NK-92 (cell line): ENCODE data around the gene MFSD1.
"Not testable (repeated sequence)": the region's sequence is repeated elsewhere in the genome, so short reads cannot be mapped to it uniquely, and the experiment has no call there.

ENCODE experiments used
- DNase-seq: peaks from one replicate; lab custom pipeline; 2025; ENCODE audit not compliant: unreplicated experiment; lab: John Stamatoyannopoulos, UW

The MFSD1 gene

DNA sequence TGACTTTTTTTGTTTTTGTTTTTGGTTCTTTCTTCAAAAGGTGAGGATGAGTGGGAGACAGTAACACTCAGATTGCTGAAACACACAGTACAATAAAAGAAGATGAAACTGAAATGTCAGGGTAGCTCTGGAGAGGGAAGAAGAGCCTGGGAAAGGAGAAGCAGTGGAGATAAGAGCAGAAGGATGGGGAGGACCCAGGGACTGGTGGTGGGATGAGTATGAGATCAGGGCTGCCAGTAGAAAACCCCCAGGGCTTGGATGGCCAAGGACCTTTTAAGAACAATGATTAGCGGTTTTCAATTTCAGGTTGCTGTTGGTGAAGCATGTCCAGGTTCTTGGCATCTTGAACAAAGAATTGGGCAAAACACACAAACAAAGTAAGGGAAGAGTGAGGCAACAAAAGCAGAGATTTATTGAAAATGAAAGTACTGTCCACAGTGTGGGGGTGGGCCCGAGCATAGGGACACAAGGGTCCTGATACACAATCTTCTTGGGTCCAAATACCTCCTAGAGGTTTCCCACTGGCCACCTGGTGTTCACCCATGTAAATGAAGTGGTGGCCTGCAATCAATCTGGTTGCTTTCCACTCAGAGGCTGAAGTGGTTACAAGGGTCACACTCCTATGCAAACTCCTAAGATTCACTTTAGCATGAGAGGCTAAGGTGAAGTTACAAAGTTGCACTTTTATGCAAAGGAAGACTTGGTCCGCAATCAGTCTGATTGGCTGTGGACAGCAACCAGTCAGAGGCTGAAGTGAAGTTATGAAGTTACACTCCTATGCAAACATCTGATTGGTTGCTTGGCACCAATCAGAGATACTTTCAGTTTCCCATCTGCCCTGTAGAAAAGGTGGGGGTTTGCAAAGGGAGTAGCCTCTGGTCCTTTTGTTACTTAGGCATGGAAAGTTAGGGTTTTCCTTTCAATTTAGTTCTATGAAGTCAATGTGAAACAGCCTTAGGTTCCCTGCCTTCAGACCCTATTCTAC lies 26.1 kb upstream of the MFSD1 start:
- no peak for DNase-seq

DNA sequence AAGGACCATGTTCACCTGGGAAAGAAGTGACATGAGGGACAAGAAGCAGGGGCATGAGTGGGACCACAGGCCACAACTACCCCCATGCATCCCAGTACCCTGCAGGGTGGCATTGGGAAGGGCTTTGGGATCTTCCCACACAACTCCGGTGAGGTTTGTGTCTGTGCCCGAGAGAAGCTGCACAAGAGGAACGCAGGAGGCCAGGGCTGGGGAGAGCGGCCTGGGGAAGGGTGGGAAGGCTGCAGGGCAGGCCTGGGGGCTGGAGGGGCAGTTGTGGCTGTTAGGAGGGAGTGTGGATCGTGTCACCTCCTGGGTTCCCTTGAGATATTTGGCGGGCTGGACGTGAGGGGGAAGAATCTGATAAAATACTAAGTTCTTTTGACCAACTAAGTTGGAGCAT lies 25.3 kb upstream of the MFSD1 start:
- DNase-seq = no peak

DNA sequence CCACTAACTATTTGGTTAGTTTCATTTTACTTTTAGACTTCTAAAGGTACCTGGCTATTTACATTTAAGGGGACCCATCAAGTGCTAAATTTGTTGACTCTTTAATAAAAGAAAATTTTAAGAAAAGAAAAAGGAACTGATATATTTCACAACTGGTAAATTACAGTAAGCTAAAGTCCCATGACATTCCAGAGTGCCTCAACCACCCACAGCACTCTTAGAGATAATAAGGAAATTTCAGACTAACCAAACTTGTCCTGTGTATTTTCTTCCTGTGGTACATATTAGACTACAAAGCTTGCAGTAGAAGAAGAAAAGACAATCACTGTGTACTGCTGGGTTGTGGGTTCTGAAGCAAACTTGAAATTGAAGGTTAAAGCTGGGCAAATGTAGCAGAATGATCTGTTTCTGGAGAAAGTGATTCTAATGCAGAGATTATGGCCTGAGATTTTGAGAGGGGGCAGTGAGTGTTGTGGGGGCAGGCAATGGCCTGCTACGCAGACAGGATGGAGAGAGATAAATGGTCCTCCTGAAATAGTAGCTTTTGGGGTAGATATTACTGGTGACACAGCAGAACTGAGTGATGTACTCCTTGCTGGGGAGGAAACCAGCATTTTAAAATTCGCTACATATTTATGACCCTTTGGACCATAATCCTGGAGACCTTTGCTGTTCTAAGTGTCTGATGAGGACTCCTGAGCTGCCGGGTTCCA lies 24.5 kb upstream of the MFSD1 start:
- no peak for DNase-seq

DNA sequence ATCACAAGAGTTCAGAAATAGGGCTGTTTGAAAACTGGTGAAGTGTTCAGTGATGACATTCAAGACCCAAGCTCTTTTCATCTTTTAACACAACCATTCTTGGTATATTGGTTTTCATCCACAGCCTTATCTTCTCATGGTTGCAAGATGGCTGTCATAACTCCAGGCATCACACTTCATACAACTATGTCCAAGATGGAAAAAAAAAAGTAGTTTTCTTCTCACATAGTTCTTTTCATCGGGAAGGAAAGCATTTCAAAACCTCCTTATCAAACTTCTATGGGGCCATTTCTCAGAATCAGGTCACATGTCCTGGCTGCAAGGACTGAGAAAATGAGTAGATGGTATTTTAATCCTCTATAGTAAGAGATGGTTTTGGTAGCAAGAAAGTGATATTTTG lies 21.1 kb upstream of the MFSD1 start:
- DNase-seq = no peak

DNA sequence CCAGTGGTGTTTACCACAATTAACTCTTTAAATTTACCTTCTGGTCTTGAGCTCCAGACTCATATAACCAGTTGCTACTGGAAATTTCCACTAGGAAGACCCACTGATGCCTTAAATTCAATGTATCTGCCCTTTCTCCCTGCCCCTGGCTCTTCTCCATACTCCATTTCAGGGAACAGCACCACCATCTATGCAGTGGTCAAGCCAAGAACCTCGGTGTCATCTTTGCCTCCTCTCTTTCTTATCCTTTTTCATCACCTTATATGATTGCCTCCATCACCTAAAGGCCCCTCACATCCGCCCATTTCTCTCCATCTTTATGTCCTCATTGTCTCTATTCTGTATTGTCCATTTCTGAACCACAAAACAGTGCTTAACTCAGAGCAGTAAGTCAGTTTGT lies 20.7 kb upstream of the MFSD1 start:
- no peak for DNase-seq

DNA sequence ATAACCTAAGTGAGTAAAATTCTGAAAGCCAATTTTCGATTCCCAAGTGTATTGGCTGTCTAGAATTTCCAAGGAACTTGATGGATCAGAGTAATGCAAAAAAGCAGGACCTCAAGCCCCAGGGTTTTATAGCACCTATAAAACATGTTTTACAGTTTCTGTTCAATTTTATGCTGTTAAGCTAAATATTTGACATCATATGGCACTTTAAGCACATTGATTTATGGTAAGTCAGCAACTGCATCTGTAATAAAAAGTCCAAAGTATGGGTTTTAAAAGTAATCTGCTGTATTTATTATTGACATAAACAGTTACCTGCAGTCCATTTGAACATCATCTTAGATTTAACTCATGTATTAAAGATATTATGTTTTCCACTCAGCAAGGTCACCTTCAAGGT lies 20.0 kb upstream of the MFSD1 start:
- no peak for DNase-seq

DNA sequence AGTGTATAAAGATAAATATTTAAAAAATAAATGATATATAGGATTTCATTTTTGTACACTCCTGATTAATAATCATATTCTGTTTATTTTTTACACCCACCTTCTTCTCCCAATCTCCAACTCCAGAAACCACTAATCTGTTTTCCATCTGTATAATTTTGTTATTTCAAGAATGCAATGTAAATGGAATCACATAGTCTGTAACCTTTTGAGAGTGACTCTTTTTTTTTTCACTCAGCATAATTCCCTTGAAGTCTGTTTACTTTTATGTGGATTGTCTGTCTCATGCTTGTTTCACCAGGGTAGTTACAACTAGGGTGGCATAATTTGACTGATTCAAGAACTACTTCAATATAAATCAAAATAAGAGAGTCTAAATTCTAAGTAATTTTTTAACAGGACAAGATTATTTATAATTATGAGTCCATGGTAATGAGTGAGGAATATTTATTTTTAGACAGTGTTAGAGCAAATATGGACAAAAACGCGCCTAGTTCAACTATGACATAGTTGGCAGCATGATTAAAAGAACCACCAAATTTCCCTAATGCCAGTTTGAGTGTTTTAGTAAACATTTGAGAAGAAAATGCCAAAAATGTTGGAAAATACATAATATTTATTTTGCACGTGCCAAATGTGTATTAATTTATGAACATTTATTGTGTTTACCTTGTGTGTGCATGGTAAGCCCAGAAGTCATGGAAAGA lies 19.4 kb upstream of the MFSD1 start:
- no peak for DNase-seq

DNA sequence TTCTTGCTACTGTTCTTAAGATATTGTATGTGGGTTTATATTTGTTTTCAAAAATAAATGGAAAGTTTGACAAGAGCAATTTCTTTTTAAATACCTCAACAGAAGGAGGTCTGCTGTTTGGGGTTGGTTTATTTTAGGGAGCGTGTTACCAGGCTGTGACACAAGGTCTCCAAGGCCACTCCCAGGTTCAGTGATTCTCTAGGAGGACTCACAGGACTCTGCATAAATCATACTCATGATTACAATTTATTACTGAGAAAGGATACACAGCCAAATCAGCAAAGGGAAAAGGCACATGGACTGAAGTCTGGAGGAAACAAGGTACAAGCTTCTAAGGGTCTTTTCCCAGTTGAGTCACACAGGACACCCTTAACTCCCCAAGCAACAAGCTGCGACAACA lies 18.8 kb upstream of the MFSD1 start:
- DNase-seq = no peak

DNA sequence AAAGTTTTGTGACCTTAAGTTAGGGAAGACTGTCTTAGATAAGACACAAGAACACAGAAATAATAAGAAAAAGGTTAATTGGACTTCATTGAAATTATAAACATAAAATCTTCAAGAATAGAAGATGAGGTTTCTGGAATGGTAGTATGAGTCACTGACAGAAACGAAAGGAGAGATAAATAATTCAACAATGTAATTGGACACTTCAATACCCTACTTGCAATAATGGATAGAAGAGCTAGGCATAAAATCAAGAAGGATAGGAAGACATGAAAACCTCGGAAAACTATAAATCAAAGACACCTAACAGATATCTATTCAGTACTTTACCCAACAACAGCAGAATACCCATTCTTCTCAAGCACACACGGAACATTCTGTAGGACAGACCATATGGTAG lies 15.9 kb upstream of the MFSD1 start:
- no peak for DNase-seq

DNA sequence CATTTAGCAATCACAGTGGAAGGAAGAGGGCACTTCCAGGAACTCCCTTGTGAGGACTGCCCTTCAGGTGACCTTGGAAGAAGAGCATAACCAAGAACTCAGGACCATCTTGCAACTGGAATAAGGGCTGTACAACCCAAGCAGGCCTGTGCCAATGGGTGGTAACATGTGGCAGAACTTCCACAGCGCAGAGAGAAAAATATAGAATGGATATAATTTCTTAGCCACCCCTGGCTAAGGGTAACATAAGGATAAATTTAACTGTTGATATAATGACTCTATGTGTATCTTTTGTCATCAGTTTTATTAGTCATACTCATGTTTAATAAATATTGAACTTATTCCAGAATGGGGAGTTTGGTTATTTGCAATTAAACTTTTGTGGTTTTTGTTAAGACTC lies 13.4 kb upstream of the MFSD1 start:
- DNase-seq = no peak

DNA sequence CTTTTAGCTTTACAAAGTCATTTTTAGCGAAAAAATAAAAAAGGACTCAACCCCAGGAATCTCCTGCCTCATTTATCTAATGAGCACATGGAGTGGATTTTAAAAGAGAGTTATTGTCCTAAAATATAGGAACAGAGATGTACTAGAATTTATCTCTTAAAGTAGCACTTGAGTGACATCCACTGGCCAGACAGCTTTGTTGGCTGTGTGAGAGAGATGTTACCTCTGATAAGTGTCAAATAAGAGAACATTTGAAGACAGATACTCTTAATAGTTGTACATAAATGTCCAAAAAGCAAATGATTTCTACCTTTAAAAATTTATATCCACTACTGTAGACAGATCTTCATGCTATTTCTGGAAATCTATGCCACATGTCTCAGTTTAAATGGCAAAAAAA lies 12.3 kb upstream of the MFSD1 start:
- DNase-seq = no peak

DNA sequence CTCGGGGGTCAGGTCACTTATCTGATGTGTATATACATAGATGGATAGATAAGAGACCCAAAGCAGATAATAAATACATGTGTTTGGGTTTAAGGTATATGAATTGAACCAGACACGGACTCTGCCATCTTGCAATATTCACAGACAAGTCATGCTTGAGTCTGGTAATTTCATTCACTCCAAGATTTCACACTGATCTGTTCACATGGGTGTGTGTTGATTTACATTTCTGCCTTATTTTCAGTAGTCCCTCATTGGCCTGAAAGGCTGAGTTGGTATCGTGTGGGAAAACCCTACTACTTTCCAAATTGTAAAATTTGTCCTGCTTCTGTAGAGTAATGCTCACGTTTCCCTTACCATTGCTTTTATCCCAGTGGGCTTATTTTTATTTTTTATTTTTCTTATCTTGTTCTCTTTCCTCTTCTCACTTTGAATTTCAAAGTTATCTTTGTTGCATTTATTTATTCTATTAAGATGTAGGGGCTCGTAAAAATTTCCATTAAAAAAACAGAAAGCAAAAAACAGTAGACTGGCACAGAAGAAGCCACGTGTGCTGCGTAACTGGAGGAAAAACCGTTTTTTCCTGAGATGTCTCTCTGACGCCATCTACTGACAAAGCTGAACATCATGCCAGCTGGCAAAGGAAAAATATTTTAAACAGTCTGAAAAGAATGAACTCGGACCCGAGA lies 10.8 kb upstream of the MFSD1 start:
- no peak for DNase-seq

DNA sequence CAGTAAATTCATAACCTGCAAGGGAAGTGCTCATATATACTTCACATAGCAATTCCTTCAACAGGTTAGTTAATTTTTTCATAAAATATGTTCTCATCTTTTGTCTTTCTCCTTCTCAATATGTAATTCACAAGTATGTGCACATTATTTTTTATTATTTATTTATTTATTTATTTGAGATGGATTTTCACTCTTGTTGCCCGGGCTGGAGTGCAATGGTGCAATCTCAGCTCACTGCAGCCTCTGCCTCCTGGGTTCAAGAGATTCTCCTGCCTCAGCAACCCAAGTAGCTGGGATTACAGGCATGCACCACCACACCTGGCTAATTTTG lies 10.3 kb upstream of the MFSD1 start:
- not testable (repeated sequence) for DNase-seq

DNA sequence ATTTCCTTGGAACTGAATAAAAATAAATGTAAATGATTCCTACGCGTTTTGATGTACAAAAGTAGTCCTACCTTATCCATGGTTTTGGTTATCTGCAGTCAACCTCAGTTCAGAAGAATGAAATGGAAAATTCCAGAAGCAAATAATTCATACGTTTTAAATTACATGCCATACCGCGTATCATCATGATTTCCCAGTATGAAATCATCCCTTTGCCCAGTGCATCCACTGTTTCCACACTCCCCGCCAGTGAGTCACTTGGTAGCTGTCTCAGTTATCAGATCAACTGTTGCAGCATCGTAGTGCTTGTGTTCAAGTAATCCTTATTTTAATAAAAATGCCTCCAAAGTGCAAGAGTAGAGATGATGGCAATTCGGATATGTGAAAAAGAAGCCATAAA lies 9.1 kb upstream of the MFSD1 start:
- DNase-seq = no peak

DNA sequence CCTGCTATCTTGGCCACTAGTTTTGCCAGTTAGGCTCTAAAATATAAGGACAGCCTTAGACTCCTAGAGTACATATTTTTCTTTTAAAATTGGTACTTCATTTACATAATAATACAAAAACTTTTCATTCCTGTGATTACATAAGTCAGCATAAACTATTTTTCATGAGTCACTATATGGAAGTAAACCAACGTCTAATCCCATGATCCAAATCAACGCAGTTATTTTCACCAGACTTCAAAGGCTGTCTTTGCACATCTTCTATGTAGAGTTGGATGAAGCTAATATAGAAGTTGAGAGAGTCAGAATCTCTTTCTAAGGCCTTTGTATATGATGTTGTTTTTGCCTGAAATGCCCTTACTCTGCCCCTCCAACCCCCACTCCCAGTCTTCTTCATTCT lies 7.6 kb upstream of the MFSD1 start:
- DNase-seq = no peak

DNA sequence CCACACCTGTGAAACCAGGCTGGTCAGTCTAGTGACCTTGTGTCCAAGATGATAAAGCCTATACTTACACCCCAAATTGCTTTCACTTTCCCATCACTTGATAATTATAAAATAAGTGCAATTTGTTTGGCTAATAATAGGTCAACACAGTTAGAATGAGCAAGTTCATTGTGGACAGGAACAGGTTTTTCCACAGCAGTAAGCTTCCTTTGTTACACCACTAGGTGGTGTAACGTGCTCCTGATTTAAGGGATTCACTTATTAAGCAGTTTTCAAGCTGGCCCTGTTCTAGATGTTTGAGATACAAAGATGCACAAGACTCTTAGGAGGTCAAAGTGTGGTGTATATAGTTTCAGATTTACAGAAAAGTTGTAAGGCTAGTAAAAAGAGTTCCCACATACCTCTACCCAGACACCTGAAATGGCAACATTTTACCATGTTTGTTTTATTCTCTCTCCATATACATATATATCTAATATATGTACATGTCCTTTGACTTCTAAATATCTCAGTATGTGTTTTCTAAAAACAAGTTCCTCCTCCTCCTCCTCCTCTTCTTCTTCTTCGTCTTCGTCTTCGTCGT lies 6.8 kb upstream of the MFSD1 start:
- DNase-seq = no peak

DNA sequence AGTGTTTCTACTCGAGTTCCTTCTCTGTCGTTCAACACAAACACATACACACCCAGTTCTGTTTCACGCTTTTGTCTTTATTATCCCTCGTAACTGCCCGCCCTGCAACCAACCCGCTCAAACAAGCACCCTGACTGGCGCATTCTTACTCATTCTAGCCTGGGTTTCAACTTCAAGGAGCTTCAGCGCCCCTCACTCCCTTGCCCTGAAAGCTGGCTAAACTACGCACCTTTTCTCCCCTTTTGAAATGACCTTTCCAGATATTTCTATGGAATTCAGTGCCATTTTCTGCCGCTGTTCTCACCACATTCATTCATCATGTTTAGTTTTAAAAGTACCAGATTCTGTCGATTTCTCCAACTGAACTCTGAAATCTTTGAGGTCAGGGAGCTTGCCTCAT lies 653 bp upstream of the MFSD1 start:
- DNase-seq = no peak

DNA sequence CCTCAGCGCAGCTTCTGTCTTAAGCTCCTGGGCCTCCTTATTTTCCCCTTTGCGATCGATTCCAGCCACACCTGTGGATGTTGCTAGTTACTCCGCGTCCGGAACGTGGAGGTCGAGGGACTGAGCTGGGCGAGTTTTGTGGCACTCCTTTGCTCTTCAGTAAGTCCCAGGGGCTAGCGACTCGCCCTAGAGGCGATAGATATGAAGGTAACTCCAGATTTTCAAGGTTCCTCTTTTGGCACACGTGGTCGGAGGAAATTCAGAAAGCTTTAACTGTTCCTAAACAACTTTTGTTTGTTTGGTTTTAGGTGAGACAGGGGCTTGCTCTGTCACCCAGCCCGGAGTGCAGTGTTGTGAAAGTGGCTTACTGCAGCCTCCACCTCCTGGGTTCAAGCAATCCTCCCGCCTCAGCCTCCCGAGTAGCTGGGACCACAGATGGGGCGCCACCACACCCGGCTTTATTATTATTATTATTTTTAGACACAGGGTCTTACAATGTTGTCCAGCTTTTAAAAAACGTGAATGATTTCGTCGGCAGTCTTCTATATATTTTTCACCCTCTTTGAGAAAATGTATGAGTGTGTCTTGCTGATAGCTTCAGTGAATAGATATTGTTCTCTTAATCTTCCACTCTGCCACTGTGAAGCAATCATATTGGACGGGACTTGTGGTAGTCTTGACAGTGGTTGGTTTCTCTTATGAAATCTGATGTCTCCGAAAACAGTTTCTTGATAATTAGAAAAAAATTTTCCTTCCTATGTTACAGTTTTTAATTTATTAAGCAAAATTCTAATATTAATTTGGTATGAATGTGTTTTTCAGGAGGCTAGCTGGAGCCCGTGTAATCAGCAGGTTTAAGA lies 785 bp downstream of the MFSD1 start:
- no peak for DNase-seq

DNA sequence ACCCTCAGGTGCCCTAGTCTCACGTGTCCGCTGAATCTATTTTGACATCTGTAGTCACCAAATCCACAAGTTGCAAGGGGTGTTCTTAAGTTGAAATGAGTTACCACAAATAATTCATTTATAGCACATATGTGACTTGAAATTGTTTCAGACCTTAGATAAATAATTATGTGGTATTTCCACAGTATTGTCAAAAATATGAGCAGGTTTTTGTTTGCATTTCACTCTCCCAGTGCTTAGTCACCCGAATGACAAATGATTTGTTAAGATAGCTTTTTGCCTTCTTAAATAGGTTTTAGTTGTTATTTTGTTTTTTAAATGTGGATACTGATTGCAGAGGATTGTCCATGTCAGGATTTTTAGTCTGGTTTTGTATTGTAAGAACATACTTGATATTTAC lies 2.6 kb downstream of the MFSD1 start:
- no peak for DNase-seq

DNA sequence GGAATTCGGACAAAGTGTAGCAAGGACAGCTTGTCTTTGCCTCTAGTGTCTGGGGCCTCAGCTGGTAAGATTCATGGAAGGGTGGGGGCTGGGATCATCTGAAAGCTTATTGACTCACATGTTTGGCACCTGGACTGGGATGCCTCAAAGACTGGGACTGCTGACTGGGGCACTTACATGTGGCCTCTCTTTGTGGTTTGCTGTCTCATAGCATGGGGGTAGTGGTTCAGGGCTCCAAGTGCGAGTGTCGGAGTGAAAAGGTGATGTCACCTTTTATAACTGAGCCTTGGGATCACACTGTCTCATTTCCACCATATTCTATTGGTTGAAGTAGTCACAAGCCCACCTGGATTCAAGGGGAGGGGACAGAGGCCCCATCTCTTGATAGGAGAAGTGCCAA lies 6.8 kb downstream of the MFSD1 start:
- DNase-seq = no peak
